Colonic mucosa (tissue), 4 donors: ENCODE data around the gene C6orf62. TPM values are rescaled to one million over a fixed set of nuclear protein-coding genes. Genes with fewer than 3 reads are reported as not detected.

Experiments used
- DNase-seq: peaks from one replicate; pipeline ENCODE4 v3.0.0-alpha.2; 2020
- H3K27ac ChIP-seq: fragments of 200-600 bp; one replicate; pipeline ENCODE4 v1.8.0; 2021
- H3K27me3 ChIP-seq: fragments of 200-600 bp; one replicate; pipeline ENCODE4 v1.8.0; 2021
- H3K36me3 ChIP-seq: fragments of 200-600 bp; one replicate; pipeline ENCODE4 v1.8.0; 2021
- H3K4me1 ChIP-seq: fragments of 200-600 bp; one replicate; pipeline ENCODE4 v1.8.0; 2021; ENCODE audit warnings: mild to moderate bottlenecking
- H3K4me3 ChIP-seq: fragments of 200-600 bp; one replicate; pipeline ENCODE4 v1.8.0; 2021
- H3K9ac ChIP-seq, 2 donors: one replicate each; pipeline ENCODE4 v1.7.0; 2013; ENCODE audit warnings: control low read depth in 2 of 2, low read depth in 2 of 2, low read length in 2 of 2
- H3K9me3 ChIP-seq: fragments of 200-600 bp; one replicate; pipeline ENCODE4 v1.8.0; 2021
- CTCF ChIP-seq: fragments of 200-600 bp; IDR thresholded peaks from one replicate; pipeline ENCODE4 v1.8.0; 2022; ENCODE audit warnings: antibody characterized with exemption, mild to moderate bottlenecking
- intact Hi-C: fragments of 100-400 bp; cut with DNase I; formaldehyde crosslinking; loops from one replicate; pipeline ENCODE4 v1.14.1; 2022
- total RNA-seq, 2 donors: library from RNA; stranded (reverse); fragmentation: NEBNext Ultra II Directional in 1 of 2; extraction: Animal tissue kit (Norgen Biotek cat#: 25700) in 1 of 2; gene quantifications; one replicate each; pipeline ENCODE4 v1.2.1, GENCODE V29; 2021
- donor health status: healthy.
- donor health status: DM: no; HTN: no; CAD: no.
- donor health status: DM: no; HTN: no; CAD: no.

The C6orf62 gene
- total RNA-seq, 2 donors from 2014 or later: 70.5 to 85.3 TPM

- no peaks in the 10 kb centered on the region for H3K27me3 ChIP-seq
- no peak for TF ChIP-seq CTCF
- no peaks in the 10 kb centered on the region for H3K36me3 ChIP-seq
- no peak for DNase-seq
- no peak overlapping the region for H3K4me3 ChIP-seq
- H3K27ac ChIP-seq: no peak overlapping the region
- H3K4me1 ChIP-seq: no peaks in the 10 kb centered on the region
- H3K9me3 ChIP-seq: no peaks in the 10 kb centered on the region
- no peak overlapping the region for H3K9ac ChIP-seq
- intact Hi-C loops: no loop called here
Measured at GRCh38 chr6:24749297-24749696, 30.3 kb upstream of the C6orf62 start.

GRCh38 chr6:24744911-24745310 is 26.0 kb upstream of the C6orf62 start:
- Histone ChIP-seq H3K4me3 (no peak overlapping the region), H3K27me3 (no peaks in the 10 kb centered on the region), H3K27ac (peak overlapping the region; percentile 17), H3K9ac (no peak overlapping the region), H3K4me1 (no peaks in the 10 kb centered on the region), H3K9me3 (no peaks in the 10 kb centered on the region), H3K36me3 (no peaks in the 10 kb centered on the region)
- intact Hi-C loops: no loop called here
- no peak for DNase-seq
- TF ChIP-seq CTCF: no peak

- Histone ChIP-seq H3K4me3 (no peak overlapping the region), H3K9me3 (no peaks in the 10 kb centered on the region), H3K4me1 (no peaks in the 10 kb centered on the region), H3K36me3 (no peaks in the 10 kb centered on the region), H3K9ac (no peak overlapping the region), H3K27me3 (no peaks in the 10 kb centered on the region), H3K27ac (peak overlapping the region; percentile 57)
- intact Hi-C loops: no loop called here
- no peak for TF ChIP-seq CTCF
- DNase-seq: no peak
Measured at GRCh38 chr6:24743944-24744335, 25.0 kb upstream of the C6orf62 start.

- Histone ChIP-seq H3K4me3 (no peak overlapping the region), H3K36me3 (no peaks in the 10 kb centered on the region), H3K4me1 (no peaks in the 10 kb centered on the region), H3K9ac (no peak overlapping the region), H3K27ac (peak overlapping the region; percentile 57), H3K9me3 (no peaks in the 10 kb centered on the region), H3K27me3 (no peaks in the 10 kb centered on the region)
- no peak for DNase-seq
- TF ChIP-seq CTCF: no peak
- intact Hi-C loops: no loop called here
Measured at GRCh38 chr6:24743265-24743943, 24.4 kb upstream of the C6orf62 start.

- H3K9me3 ChIP-seq: no peaks in the 10 kb centered on the region
- H3K9ac ChIP-seq: no peak overlapping the region
- intact Hi-C loops: no loop called here
- H3K27ac ChIP-seq: no peak overlapping the region
- no peak for TF ChIP-seq CTCF
- no peaks in the 10 kb centered on the region for H3K36me3 ChIP-seq
- H3K4me1 ChIP-seq: no peaks in the 10 kb centered on the region
- no peak overlapping the region for H3K4me3 ChIP-seq
- no peak for DNase-seq
- no peaks in the 10 kb centered on the region for H3K27me3 ChIP-seq
Measured at GRCh38 chr6:24742216-24742738, 23.3 kb upstream of the C6orf62 start.
